ENCODE data around the gene CWF19L2.
"Not testable (repeated sequence)": the region's sequence is repeated elsewhere in the genome, so short reads cannot be mapped to it uniquely, and the experiment has no call there.

The CWF19L2 gene

GRCh38 chr11:107472966-107473365 is 15.3 kb upstream of the CWF19L2 start:
- Histone ChIP-seq H3K27ac (ENCODE audit: low read depth, low read length) (no peak overlapping the region), H3K27me3 (ENCODE audit: control insufficient read depth, insufficient read depth, low read length) (no peaks in the 10 kb centered on the region), H3K4me1 (ENCODE audit: control insufficient read depth, insufficient read depth, low read length) (no peaks in the 10 kb centered on the region), H3K9ac (ENCODE audit: low read length) (no peak overlapping the region), H3K36me3 (ENCODE audit: control insufficient read depth, insufficient read depth, low read length) (no peaks in the 10 kb centered on the region), H3K4me3 (ENCODE audit: low read length) (no peak overlapping the region)

GRCh38 chr11:107468596-107468995 is 11.0 kb upstream of the CWF19L2 start:
- H3K4me3 ChIP-seq (ENCODE audit: low read length): no peak overlapping the region
- no peaks in the 10 kb centered on the region for H3K4me1 ChIP-seq (ENCODE audit: control insufficient read depth, insufficient read depth, low read length)
- no peak overlapping the region for H3K9ac ChIP-seq (ENCODE audit: low read length)
- H3K36me3 ChIP-seq (ENCODE audit: control insufficient read depth, insufficient read depth, low read length): no peaks in the 10 kb centered on the region
- H3K27ac ChIP-seq (ENCODE audit: low read depth, low read length): no peak overlapping the region
- H3K27me3 ChIP-seq (ENCODE audit: control insufficient read depth, insufficient read depth, low read length): no peaks in the 10 kb centered on the region

- Histone ChIP-seq H3K27ac (ENCODE audit: low read depth, low read length) (no peak overlapping the region), H3K36me3 (ENCODE audit: control insufficient read depth, insufficient read depth, low read length) (no peaks in the 10 kb centered on the region), H3K4me1 (ENCODE audit: control insufficient read depth, insufficient read depth, low read length) (no peaks in the 10 kb centered on the region), H3K9ac (ENCODE audit: low read length) (no peak overlapping the region), H3K27me3 (ENCODE audit: control insufficient read depth, insufficient read depth, low read length) (no peaks in the 10 kb centered on the region), H3K4me3 (ENCODE audit: low read length) (no peak overlapping the region)
Observed at GRCh38 chr11:107467696-107468095, 10.1 kb upstream of the CWF19L2 start.

GRCh38 chr11:107466275-107466866 is 8.7 kb upstream of the CWF19L2 start:
- not testable (repeated sequence) for H3K4me3 ChIP-seq (ENCODE audit: low read length); H3K9ac ChIP-seq (ENCODE audit: low read length); H3K27me3 ChIP-seq (ENCODE audit: control insufficient read depth, insufficient read depth, low read length); H3K4me1 ChIP-seq (ENCODE audit: control insufficient read depth, insufficient read depth, low read length); H3K27ac ChIP-seq (ENCODE audit: low read depth, low read length); H3K36me3 ChIP-seq (ENCODE audit: control insufficient read depth, insufficient read depth, low read length)

GRCh38 chr11:107457205-107457557 is 444 bp downstream of the CWF19L2 start:
- peaks cover 11% of the 10 kb centered on the region for H3K36me3 ChIP-seq (ENCODE audit: control insufficient read depth, insufficient read depth, low read length)
- peak overlapping the region; percentile 28 for H3K27ac ChIP-seq (ENCODE audit: low read depth, low read length)
- H3K4me1 ChIP-seq (ENCODE audit: control insufficient read depth, insufficient read depth, low read length): no peaks in the 10 kb centered on the region
- H3K9ac ChIP-seq (ENCODE audit: low read length): peak overlapping the region; percentile 59
- H3K27me3 ChIP-seq (ENCODE audit: control insufficient read depth, insufficient read depth, low read length): no peaks in the 10 kb centered on the region
- H3K4me3 ChIP-seq (ENCODE audit: low read length): peak overlapping the region; percentile 73

GRCh38 chr11:107453594-107454286 is 3.9 kb downstream of the CWF19L2 start:
- H3K4me1 ChIP-seq (ENCODE audit: control insufficient read depth, insufficient read depth, low read length): no peaks in the 10 kb centered on the region
- no peak overlapping the region for H3K27ac ChIP-seq (ENCODE audit: low read depth, low read length)
- peaks cover 11% of the 10 kb centered on the region for H3K36me3 ChIP-seq (ENCODE audit: control insufficient read depth, insufficient read depth, low read length)
- H3K27me3 ChIP-seq (ENCODE audit: control insufficient read depth, insufficient read depth, low read length): no peaks in the 10 kb centered on the region
- H3K4me3 ChIP-seq (ENCODE audit: low read length): no peak overlapping the region
- H3K9ac ChIP-seq (ENCODE audit: low read length): no peak overlapping the region

- no peaks in the 10 kb centered on the region for H3K4me1 ChIP-seq (ENCODE audit: control insufficient read depth, insufficient read depth, low read length)
- no peak overlapping the region for H3K4me3 ChIP-seq (ENCODE audit: low read length)
- peaks cover 2% of the 10 kb centered on the region for H3K36me3 ChIP-seq (ENCODE audit: control insufficient read depth, insufficient read depth, low read length)
- H3K27ac ChIP-seq (ENCODE audit: low read depth, low read length): no peak overlapping the region
- no peak overlapping the region for H3K9ac ChIP-seq (ENCODE audit: low read length)
- H3K27me3 ChIP-seq (ENCODE audit: control insufficient read depth, insufficient read depth, low read length): no peaks in the 10 kb centered on the region
Observed at GRCh38 chr11:107446822-107447431, 10.7 kb downstream of the CWF19L2 start.

- H3K4me3 ChIP-seq (ENCODE audit: low read length): no peak overlapping the region
Observed at GRCh38 chr11:107442715-107443215, 14.9 kb downstream of the CWF19L2 start.

GRCh38 chr11:107439586-107440167 is 17.9 kb downstream of the CWF19L2 start:
- Histone ChIP-seq H3K9ac (ENCODE audit: low read length) (no peak overlapping the region), H3K27ac (ENCODE audit: low read depth, low read length) (no peak overlapping the region), H3K27me3 (ENCODE audit: control insufficient read depth, insufficient read depth, low read length) (no peaks in the 10 kb centered on the region), H3K4me3 (ENCODE audit: low read length) (no peak overlapping the region), H3K36me3 (ENCODE audit: control insufficient read depth, insufficient read depth, low read length) (peaks cover 3% of the 10 kb centered on the region), H3K4me1 (ENCODE audit: control insufficient read depth, insufficient read depth, low read length) (no peaks in the 10 kb centered on the region)

More at GRCh38 chr11:107442715-107443215, 14.9 kb downstream of the CWF19L2 start:
- Histone ChIP-seq H3K36me3 (ENCODE audit: control insufficient read depth, insufficient read depth, low read length) (peaks cover 5% of the 10 kb centered on the region), H3K9ac (ENCODE audit: low read length) (no peak overlapping the region), H3K27me3 (ENCODE audit: control insufficient read depth, insufficient read depth, low read length) (no peaks in the 10 kb centered on the region), H3K4me1 (ENCODE audit: control insufficient read depth, insufficient read depth, low read length) (no peaks in the 10 kb centered on the region), H3K27ac (ENCODE audit: low read depth, low read length) (no peak overlapping the region)

- H3K4me1 ChIP-seq (ENCODE audit: control insufficient read depth, insufficient read depth, low read length): no peaks in the 10 kb centered on the region
- peaks cover 3% of the 10 kb centered on the region for H3K36me3 ChIP-seq (ENCODE audit: control insufficient read depth, insufficient read depth, low read length)
- H3K4me3 ChIP-seq (ENCODE audit: low read length): no peak overlapping the region
- no peak overlapping the region for H3K27ac ChIP-seq (ENCODE audit: low read depth, low read length)
- H3K27me3 ChIP-seq (ENCODE audit: control insufficient read depth, insufficient read depth, low read length): no peaks in the 10 kb centered on the region
- H3K9ac ChIP-seq (ENCODE audit: low read length): no peak overlapping the region
Observed at GRCh38 chr11:107438148-107438547, 19.5 kb downstream of the CWF19L2 start.

GRCh38 chr11:107430525-107430924 is 27.1 kb downstream of the CWF19L2 start:
- no peak overlapping the region for H3K4me3 ChIP-seq (ENCODE audit: low read length)
- H3K27me3 ChIP-seq (ENCODE audit: control insufficient read depth, insufficient read depth, low read length): no peaks in the 10 kb centered on the region
- no peak overlapping the region for H3K9ac ChIP-seq (ENCODE audit: low read length)
- H3K4me1 ChIP-seq (ENCODE audit: control insufficient read depth, insufficient read depth, low read length): no peaks in the 10 kb centered on the region
- H3K36me3 ChIP-seq (ENCODE audit: control insufficient read depth, insufficient read depth, low read length): no peaks in the 10 kb centered on the region
- no peak overlapping the region for H3K27ac ChIP-seq (ENCODE audit: low read depth, low read length)

GRCh38 chr11:107427569-107428180 is 29.9 kb downstream of the CWF19L2 start:
- Histone ChIP-seq H3K4me1 (ENCODE audit: control insufficient read depth, insufficient read depth, low read length) (no peaks in the 10 kb centered on the region), H3K4me3 (ENCODE audit: low read length) (no peak overlapping the region), H3K27me3 (ENCODE audit: control insufficient read depth, insufficient read depth, low read length) (no peaks in the 10 kb centered on the region), H3K9ac (ENCODE audit: low read length) (no peak overlapping the region), H3K36me3 (ENCODE audit: control insufficient read depth, insufficient read depth, low read length) (no peaks in the 10 kb centered on the region), H3K27ac (ENCODE audit: low read depth, low read length) (no peak overlapping the region)

All from rectal smooth muscle tissue (tissue), 1 donor.